Neural cell (in vitro differentiated cells): ENCODE results near the gene SERGEF. TPM values are rescaled to one million over a fixed set of nuclear protein-coding genes. Genes with fewer than 3 reads are reported as not detected.

Experiments
- H2AFZ ChIP-seq: fragments of 200-600, 300-800 bp; sonication (generic), shearing (Covaris generic); 2 replicates; pipeline ENCODE4 v1.6.0; 2014; ENCODE audit warnings: low read depth, mild to moderate bottlenecking, antibody characterized with exemption, low read length, moderate library complexity
- H3F3A ChIP-seq: fragments of 200-600 bp; shearing (Covaris generic); 2 replicates; pipeline ENCODE4 v1.6.1; 2016; ENCODE audit warnings: mild to moderate bottlenecking, moderate library complexity, mixed read lengths, antibody characterized with exemption, low read length; ENCODE audit not compliant: insufficient read depth, poor library complexity, severe bottlenecking
- H3K27ac ChIP-seq: fragments of 200-600, 300-800 bp; sonication (generic), shearing (Covaris generic); 2 replicates; pipeline ENCODE4 v1.5.1; 2014; ENCODE audit warnings: mild to moderate bottlenecking, low read length, moderate library complexity
- H3K27me3 ChIP-seq: fragments of 300-800, 200-600 bp; sonication (generic), shearing (Covaris generic); 2 replicates; pipeline ENCODE4 v1.6.0; 2014; ENCODE audit warnings: mild to moderate bottlenecking, low read depth, low read length, moderate library complexity; ENCODE audit not compliant: insufficient read depth
- H3K36me3 ChIP-seq: fragments of 300-800, 200-600 bp; sonication (generic), shearing (Covaris generic); 2 replicates; pipeline ENCODE4 v1.5.1; 2014; ENCODE audit warnings: mild to moderate bottlenecking, antibody characterized with exemption, low read length, moderate library complexity; ENCODE audit not compliant: insufficient read depth
- H3K4me2 ChIP-seq: fragments of 300-800, 200-600 bp; sonication (generic), shearing (Covaris generic); 2 replicates; pipeline ENCODE4 v1.6.0; 2014; ENCODE audit warnings: mild to moderate bottlenecking, low read length
- H3K4me3 ChIP-seq: fragments of 300-800, 200-600 bp; sonication (generic), shearing (Covaris generic); 2 replicates; pipeline ENCODE4 v1.5.1; 2014; ENCODE audit warnings: mild to moderate bottlenecking, low read length, moderate library complexity
- H3K79me2 ChIP-seq: fragments of 200-600 bp; shearing (Covaris generic); replicated peaks from 2 replicates; pipeline ENCODE4 v1.6.0; 2014; ENCODE audit warnings: mild to moderate bottlenecking, low read length, moderate library complexity; ENCODE audit not compliant: insufficient read depth
- H3K9ac ChIP-seq: fragments of 300-800, 200-600 bp; sonication (generic), shearing (Covaris generic); 2 replicates; pipeline ENCODE4 v1.6.1; 2016; ENCODE audit warnings: mild to moderate bottlenecking, low read length, mixed read lengths
- H3K9me2 ChIP-seq: fragments of 200-600 bp; shearing (Covaris generic); 2 replicates; pipeline ENCODE4 v1.6.1; 2016; ENCODE audit warnings: mild to moderate bottlenecking, low read length, mixed read lengths; ENCODE audit not compliant: insufficient read depth
- H3K9me3 ChIP-seq: fragments of 200-600, 300-800 bp; sonication (generic), shearing (Covaris generic); 2 replicates; pipeline ENCODE4 v1.6.1; 2016; ENCODE audit warnings: mild to moderate bottlenecking, mixed run types, low read length, moderate library complexity, mixed read lengths
- H4K20me1 ChIP-seq: fragments of 200-600 bp; shearing (Covaris generic); 2 replicates; pipeline ENCODE4 v1.6.1; 2016; ENCODE audit warnings: mild to moderate bottlenecking, mixed run types; ENCODE audit not compliant: insufficient read depth
- EP300 ChIP-seq: fragments of 450-650 bp; conservative IDR thresholded peaks from 2 replicates; pipeline ENCODE4 v1.6.1; 2014; ENCODE audit warnings: antibody characterized with exemption, mild to moderate bottlenecking, moderate library complexity; ENCODE audit not compliant: poor library complexity, severe bottlenecking
- EZH2 ChIP-seq: fragments of 200-600, 300-800 bp; shearing (Covaris generic), sonication (generic); IDR thresholded peaks from 2 replicates; pipeline ENCODE4 v1.6.1; 2014; ENCODE audit warnings: antibody characterized with exemption, low read length, borderline replicate concordance, mild to moderate bottlenecking; ENCODE audit not compliant: insufficient read depth, poor library complexity, severe bottlenecking
- MXI1 ChIP-seq: fragments of 450-650 bp; conservative IDR thresholded peaks from 2 replicates; pipeline ENCODE4 v1.6.1; 2014; ENCODE audit warnings: antibody characterized with exemption, mild to moderate bottlenecking; ENCODE audit not compliant: poor library complexity, severe bottlenecking
- POLR2AphosphoS5 ChIP-seq: IDR thresholded peaks from 2 replicates; pipeline ENCODE4 v1.6.1; 2012
- RAD21 ChIP-seq: fragments of 450-650 bp; conservative IDR thresholded peaks from 2 replicates; pipeline ENCODE4 v1.6.1; 2014; ENCODE audit warnings: antibody characterized with exemption, mild to moderate bottlenecking, moderate library complexity
- SMC3 ChIP-seq: fragments of 450-650 bp; conservative IDR thresholded peaks from 2 replicates; pipeline ENCODE4 v1.6.1; 2014; ENCODE audit warnings: antibody characterized with exemption, mild to moderate bottlenecking, moderate library complexity; ENCODE audit not compliant: poor library complexity
- TAF1 ChIP-seq: IDR thresholded peaks from 2 replicates; pipeline ENCODE4 v1.6.1; 2012; ENCODE audit warnings: low read depth
- polyA plus RNA-seq: library from polyadenylated mRNA; depleted of rRNA; stranded (reverse); fragments of >200 nt; gene quantifications from 2 replicates; pipeline ENCODE4 v1.2.3, GENCODE V29; 2014
- TF ChIP-seq, protein P1 (sequence below): fragments of 450-650 bp; IDR thresholded peaks from 2 replicates; pipeline ENCODE4 v1.5.1; 2014; ENCODE audit warnings: antibody characterized with exemption, mild to moderate bottlenecking, moderate library complexity; ENCODE audit not compliant: poor library complexity, severe bottlenecking
- TF ChIP-seq, protein P2 (sequence below): IDR thresholded peaks from 2 replicates; pipeline ENCODE4 v1.6.1; 2012; ENCODE audit warnings: borderline replicate concordance

Gene SERGEF
- polyA plus RNA-seq, 1 donor from 2014 or later = 49.6 TPM

DNA sequence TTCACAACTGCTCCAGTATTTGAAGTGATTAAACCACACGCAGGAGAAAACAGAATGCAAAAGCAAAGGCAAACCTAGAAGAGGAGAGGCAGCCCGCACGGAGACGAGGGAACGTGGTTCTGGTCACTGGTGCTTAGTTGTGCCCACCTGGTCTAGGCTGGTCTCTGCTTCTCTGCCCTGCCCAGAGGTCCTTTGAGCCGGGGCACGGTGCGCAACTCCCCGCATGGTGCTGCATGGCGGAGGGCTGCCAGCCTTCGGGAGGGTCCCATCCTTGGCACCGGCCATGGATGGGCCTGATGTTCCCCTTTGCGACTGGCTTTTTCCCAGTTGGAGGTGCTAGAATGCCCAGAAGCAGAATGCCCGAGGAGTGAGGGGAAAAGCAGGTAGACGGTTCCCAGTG lies 232.2 kb downstream of the SERGEF start:
- Histone ChIP-seq H2AFZ (no peak overlapping the region), H3K9me3 (no peaks in the 10 kb centered on the region), H3K4me3 (no peak overlapping the region), H3K27me3 (no peaks in the 10 kb centered on the region), H3K36me3 (no peaks in the 10 kb centered on the region), H3K9me2 (no peaks in the 10 kb centered on the region), H3K79me2 (no peaks in the 10 kb centered on the region), H3K27ac (no peak overlapping the region), H4K20me1 (no peaks in the 10 kb centered on the region), H3K9ac (no peak overlapping the region), H3K4me2 (no peak overlapping the region), H3F3A (no peaks in the 10 kb centered on the region)
- TF ChIP-seq, protein P1, sequence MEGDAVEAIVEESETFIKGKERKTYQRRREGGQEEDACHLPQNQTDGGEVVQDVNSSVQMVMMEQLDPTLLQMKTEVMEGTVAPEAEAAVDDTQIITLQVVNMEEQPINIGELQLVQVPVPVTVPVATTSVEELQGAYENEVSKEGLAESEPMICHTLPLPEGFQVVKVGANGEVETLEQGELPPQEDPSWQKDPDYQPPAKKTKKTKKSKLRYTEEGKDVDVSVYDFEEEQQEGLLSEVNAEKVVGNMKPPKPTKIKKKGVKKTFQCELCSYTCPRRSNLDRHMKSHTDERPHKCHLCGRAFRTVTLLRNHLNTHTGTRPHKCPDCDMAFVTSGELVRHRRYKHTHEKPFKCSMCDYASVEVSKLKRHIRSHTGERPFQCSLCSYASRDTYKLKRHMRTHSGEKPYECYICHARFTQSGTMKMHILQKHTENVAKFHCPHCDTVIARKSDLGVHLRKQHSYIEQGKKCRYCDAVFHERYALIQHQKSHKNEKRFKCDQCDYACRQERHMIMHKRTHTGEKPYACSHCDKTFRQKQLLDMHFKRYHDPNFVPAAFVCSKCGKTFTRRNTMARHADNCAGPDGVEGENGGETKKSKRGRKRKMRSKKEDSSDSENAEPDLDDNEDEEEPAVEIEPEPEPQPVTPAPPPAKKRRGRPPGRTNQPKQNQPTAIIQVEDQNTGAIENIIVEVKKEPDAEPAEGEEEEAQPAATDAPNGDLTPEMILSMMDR = no peak
- TF ChIP-seq RAD21 (no peak), POLR2AphosphoS5 (no peak), TAF1 (no peak), SMC3 (no peak), EP300 (no peak), MXI1 (no peak), EZH2 (no peak)
- TF ChIP-seq, protein P2, sequence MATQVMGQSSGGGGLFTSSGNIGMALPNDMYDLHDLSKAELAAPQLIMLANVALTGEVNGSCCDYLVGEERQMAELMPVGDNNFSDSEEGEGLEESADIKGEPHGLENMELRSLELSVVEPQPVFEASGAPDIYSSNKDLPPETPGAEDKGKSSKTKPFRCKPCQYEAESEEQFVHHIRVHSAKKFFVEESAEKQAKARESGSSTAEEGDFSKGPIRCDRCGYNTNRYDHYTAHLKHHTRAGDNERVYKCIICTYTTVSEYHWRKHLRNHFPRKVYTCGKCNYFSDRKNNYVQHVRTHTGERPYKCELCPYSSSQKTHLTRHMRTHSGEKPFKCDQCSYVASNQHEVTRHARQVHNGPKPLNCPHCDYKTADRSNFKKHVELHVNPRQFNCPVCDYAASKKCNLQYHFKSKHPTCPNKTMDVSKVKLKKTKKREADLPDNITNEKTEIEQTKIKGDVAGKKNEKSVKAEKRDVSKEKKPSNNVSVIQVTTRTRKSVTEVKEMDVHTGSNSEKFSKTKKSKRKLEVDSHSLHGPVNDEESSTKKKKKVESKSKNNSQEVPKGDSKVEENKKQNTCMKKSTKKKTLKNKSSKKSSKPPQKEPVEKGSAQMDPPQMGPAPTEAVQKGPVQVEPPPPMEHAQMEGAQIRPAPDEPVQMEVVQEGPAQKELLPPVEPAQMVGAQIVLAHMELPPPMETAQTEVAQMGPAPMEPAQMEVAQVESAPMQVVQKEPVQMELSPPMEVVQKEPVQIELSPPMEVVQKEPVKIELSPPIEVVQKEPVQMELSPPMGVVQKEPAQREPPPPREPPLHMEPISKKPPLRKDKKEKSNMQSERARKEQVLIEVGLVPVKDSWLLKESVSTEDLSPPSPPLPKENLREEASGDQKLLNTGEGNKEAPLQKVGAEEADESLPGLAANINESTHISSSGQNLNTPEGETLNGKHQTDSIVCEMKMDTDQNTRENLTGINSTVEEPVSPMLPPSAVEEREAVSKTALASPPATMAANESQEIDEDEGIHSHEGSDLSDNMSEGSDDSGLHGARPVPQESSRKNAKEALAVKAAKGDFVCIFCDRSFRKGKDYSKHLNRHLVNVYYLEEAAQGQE = no peak

DNA sequence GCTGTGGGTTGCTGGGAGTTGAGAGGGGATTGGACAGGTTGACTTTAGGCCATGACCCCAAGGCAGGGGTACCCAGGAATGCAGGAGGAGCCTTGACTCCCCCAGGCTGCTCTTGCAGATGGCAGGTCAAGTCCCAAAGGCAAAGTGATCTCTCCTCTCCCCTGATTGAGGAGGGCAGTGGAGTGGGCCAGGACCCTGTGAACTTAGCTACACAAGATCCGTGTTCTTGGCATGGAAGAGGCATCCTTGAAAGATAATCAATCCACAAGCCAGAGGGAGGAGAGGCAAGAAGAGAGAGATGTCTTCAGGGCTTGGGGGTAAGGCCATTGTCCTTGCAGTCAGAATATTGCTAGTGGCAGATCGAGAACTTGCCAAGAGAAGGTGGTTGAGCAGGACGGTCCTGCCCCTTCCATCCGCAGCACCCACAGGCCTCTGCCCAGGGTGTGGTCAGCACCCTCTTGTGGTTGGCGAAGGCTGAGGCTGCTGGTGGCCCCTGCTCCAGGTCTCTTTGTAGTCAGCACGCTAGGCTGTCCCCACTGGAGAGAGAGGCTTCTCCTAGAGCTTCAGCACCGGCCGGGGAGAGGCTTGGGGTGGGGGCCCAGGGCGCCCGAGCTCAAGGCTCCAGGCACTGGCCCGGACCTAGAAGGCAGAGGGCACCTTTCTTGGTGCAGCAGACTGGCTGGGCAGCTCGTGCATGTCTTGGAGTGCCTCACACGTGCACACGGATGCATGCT lies 232.8 kb downstream of the SERGEF start:
- no peaks in the 10 kb centered on the region for H3K27me3 ChIP-seq
- H3K4me2 ChIP-seq = no peak overlapping the region
- H3K9me2 ChIP-seq = no peaks in the 10 kb centered on the region
- H3F3A ChIP-seq = no peaks in the 10 kb centered on the region
- no peaks in the 10 kb centered on the region for H3K79me2 ChIP-seq
- no peaks in the 10 kb centered on the region for H4K20me1 ChIP-seq
- no peak overlapping the region for H3K27ac ChIP-seq
- H3K36me3 ChIP-seq = no peaks in the 10 kb centered on the region
- H3K4me3 ChIP-seq = no peak overlapping the region
- TF ChIP-seq EZH2 (no peak), EP300 (no peak), POLR2AphosphoS5 (no peak)
- H3K9me3 ChIP-seq = no peaks in the 10 kb centered on the region
- no peak overlapping the region for H2AFZ ChIP-seq
- no peak overlapping the region for H3K9ac ChIP-seq
